SK-N-SH (cell line): Measurements from ENCODE around the gene RBMX.

Experiments used
- CTCF ChIP-seq: fragments of 200-600 bp; sonication (generic); IDR thresholded peaks from 2 replicates; pipeline ENCODE4 v1.6.1; 2017; ENCODE audit warnings: antibody characterized with exemption, mild to moderate bottlenecking, moderate library complexity
- EP300 ChIP-seq, 2 experiments: IDR thresholded peaks; 2 replicates each; pipeline versions ENCODE4 v1.4.0 to v1.6.1; 2012; ENCODE audit warnings: borderline replicate concordance in 1 of 2, low read depth in 1 of 2, low read length in 1 of 2
- EZH2phosphoT487 ChIP-seq: fragments of 200-600 bp; sonication (generic); IDR thresholded peaks from 2 replicates; pipeline ENCODE4 v1.6.1; 2017; ENCODE audit warnings: low read depth, mixed run types, mild to moderate bottlenecking, antibody characterized with exemption, moderate library complexity, borderline replicate concordance
- GABPA ChIP-seq: IDR thresholded peaks from 2 replicates; pipeline ENCODE4 v1.4.0; 2012; ENCODE audit warnings: low read depth, mild to moderate bottlenecking
- POLR2AphosphoS5 ChIP-seq: IDR thresholded peaks from 2 replicates; pipeline ENCODE4 v1.6.1; 2012; ENCODE audit warnings: low read depth, low read length
- SMC3 ChIP-seq: IDR thresholded peaks from 2 replicates; pipeline ENCODE4 v1.6.1; 2012; ENCODE audit warnings: low read depth, low read length, improper control_type of control experiment
- TAF1 ChIP-seq: IDR thresholded peaks from 2 replicates; pipeline ENCODE4 v1.6.1; 2012; ENCODE audit warnings: low read depth, mild to moderate bottlenecking, low read length, moderate library complexity, borderline replicate concordance
- YY1 ChIP-seq: IDR thresholded peaks from 2 replicates; pipeline ENCODE4 v1.4.0; 2012; ENCODE audit warnings: low read depth, mild to moderate bottlenecking
- TF ChIP-seq, protein P1 (sequence below): IDR thresholded peaks from 2 replicates; pipeline ENCODE4 v1.6.1; 2012; ENCODE audit warnings: mild to moderate bottlenecking, low read depth, low read length, moderate library complexity

GRCh38 chrX:136868283-136869055 is 12.1 kb downstream of the RBMX start:
- no peak for TF ChIP-seq EZH2phosphoT487
- TF ChIP-seq, protein P1, sequence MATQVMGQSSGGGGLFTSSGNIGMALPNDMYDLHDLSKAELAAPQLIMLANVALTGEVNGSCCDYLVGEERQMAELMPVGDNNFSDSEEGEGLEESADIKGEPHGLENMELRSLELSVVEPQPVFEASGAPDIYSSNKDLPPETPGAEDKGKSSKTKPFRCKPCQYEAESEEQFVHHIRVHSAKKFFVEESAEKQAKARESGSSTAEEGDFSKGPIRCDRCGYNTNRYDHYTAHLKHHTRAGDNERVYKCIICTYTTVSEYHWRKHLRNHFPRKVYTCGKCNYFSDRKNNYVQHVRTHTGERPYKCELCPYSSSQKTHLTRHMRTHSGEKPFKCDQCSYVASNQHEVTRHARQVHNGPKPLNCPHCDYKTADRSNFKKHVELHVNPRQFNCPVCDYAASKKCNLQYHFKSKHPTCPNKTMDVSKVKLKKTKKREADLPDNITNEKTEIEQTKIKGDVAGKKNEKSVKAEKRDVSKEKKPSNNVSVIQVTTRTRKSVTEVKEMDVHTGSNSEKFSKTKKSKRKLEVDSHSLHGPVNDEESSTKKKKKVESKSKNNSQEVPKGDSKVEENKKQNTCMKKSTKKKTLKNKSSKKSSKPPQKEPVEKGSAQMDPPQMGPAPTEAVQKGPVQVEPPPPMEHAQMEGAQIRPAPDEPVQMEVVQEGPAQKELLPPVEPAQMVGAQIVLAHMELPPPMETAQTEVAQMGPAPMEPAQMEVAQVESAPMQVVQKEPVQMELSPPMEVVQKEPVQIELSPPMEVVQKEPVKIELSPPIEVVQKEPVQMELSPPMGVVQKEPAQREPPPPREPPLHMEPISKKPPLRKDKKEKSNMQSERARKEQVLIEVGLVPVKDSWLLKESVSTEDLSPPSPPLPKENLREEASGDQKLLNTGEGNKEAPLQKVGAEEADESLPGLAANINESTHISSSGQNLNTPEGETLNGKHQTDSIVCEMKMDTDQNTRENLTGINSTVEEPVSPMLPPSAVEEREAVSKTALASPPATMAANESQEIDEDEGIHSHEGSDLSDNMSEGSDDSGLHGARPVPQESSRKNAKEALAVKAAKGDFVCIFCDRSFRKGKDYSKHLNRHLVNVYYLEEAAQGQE: no peak
- no peak for TF ChIP-seq CTCF
- no peak for TF ChIP-seq TAF1
- no peak for TF ChIP-seq SMC3
- no peak for TF ChIP-seq GABPA
- no peak for TF ChIP-seq EP300 (IDR thresholded peaks at IDR 0.05; ENCODE audit: borderline replicate concordance in 1 of 2, low read depth in 1 of 2, low read length in 1 of 2)
- no peak for TF ChIP-seq POLR2AphosphoS5
- no peak for TF ChIP-seq YY1
